ENCODE data around the gene TCHHL1. TPM values are rescaled to one million over a fixed set of nuclear protein-coding genes. Genes with fewer than 3 reads are reported as not detected.

The TCHHL1 gene
- not detected for polyA plus RNA-seq (2013)

DNA sequence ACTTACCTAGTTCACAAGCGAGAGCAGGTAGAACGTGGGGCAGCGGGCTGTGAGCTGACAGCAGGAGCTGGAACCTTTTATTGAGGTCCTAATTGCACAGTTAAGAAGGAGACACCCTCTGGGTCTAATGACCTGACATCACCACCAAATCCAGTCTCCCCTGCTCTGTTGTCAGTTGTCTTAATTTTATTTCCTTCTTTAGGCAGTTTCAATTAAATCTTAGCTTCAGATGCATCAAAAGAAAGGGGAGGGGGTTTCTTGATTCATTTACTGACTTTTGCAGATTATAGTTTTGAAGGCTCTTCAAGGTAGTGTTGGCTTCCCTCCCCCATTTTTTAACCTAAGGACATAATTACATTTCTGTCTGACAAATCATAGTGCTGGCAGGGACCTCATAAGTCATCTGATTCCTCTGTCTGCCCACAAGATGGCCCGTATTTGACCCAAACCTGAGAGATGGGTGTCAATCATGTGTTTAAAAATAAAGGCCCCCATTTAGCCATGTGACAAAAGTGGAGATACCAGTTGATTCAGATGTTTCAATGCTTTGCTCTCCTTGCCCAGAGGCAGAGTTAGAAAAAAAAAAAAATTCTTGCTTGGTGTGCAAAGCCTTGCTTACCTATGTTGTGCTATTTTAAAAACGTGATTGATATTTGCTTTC is at the start of gene TCHHL1:
Gene TCHHL1 (minus strand): TSS at position 51 of the 661 bp plus-strand sequence. CDS start 921 bp downstream, outside the sequence.
- no peak within 1 kb of the TSS for H3K4me3 ChIP-seq (ENCODE audit: control insufficient read depth in 1 of 7, extremely low read depth in 1 of 7, insufficient read depth in 4 of 7, low read depth in 2 of 7, low read length in 6 of 7)
- peaks cover 0 to 7% (median 4%) of the 10 kb centered on the region in 5 experiments for H3K9me3 ChIP-seq (ENCODE audit: control extremely low read depth in 1 of 5, control insufficient read depth in 4 of 5, insufficient read depth in 2 of 5, low read depth in 1 of 5, low read length in 4 of 5)
- H3K27me3 ChIP-seq (replicated peaks in 2 of 5; ENCODE audit: control insufficient read depth in 4 of 5, insufficient read depth in 5 of 5, low read length in 4 of 5), result peaks cover 0 to 16% (median 5%) of the 10 kb centered on the region in 5 experiments
- ChIA-PET CTCF (interaction anchor here (1.2 kb wide), 1 partner anchor 22 kb away, joined by 3 read pairs; no protein-coding TSS in a partner anchor), POLR2A (no interaction called here)
- H3K36me3 ChIP-seq (ENCODE audit: control insufficient read depth in 4 of 4, insufficient read depth in 4 of 4, low read length in 3 of 4), result no peaks in the 10 kb centered on the region
- no peak for DNase-seq
- 100% methylated on average over 1 of the region's 5 CpGs for whole genome bisulfite sequencing (ENCODE audit: insufficient coverage)
- no peak within 1 kb of the TSS for H3K27ac ChIP-seq (ENCODE audit: insufficient read depth in 1 of 2, low read depth in 1 of 2, low read length in 2 of 2, poor library complexity in 1 of 2, severe bottlenecking in 2 of 2)
- H3K4me1 ChIP-seq (ENCODE audit: control extremely low read depth in 1 of 4, control insufficient read depth in 4 of 4, insufficient read depth in 4 of 4, low read length in 3 of 4), result peaks cover 0 to 5% (median 0%) of the 10 kb centered on the region in 4 experiments

DNA sequence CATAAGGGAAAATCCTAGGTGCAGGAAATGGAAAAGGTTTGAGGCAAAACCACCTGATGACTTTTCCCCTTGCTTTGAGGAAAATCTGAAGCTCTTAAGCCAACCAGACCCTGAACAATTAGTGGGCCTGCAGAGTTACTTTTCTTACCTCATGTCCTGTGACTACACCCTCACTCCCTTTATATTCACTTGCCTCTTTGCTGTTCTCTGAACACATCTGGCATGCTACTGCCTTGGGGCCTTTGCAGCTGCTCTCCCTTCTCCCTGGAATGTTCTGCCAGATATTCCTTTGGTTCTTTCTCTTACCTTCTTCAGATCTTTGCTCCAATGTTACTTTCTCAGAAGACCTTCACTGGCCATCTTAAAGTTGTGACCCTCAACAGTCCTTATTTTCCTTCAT is 48.4 kb upstream of the TCHHL1 start:
- ChIA-PET CTCF (interaction anchor here (1.1 to 6.6 kb wide), 3 partner anchors 39 to 84 kb away, joined by 3 to 83 read pairs (median 5); no protein-coding TSS in a partner anchor), POLR2A (no interaction called here)
- H3K27me3 ChIP-seq (replicated peaks in 2 of 5; ENCODE audit: control insufficient read depth in 4 of 5, insufficient read depth in 5 of 5, low read length in 4 of 5), result peaks cover 5 to 22% (median 13%) of the 10 kb centered on the region in 5 experiments
- DNase-seq, result no peak
- peaks cover 3 to 16% (median 7%) of the 10 kb centered on the region in 5 experiments for H3K9me3 ChIP-seq (ENCODE audit: control extremely low read depth in 1 of 5, control insufficient read depth in 4 of 5, insufficient read depth in 2 of 5, low read depth in 1 of 5, low read length in 4 of 5)
- no peak overlapping the region for H3K27ac ChIP-seq (ENCODE audit: insufficient read depth in 1 of 2, low read depth in 1 of 2, low read length in 2 of 2, poor library complexity in 1 of 2, severe bottlenecking in 2 of 2)
- H3K4me1 ChIP-seq (ENCODE audit: control extremely low read depth in 1 of 4, control insufficient read depth in 4 of 4, insufficient read depth in 4 of 4, low read length in 3 of 4), result no peaks in the 10 kb centered on the region
- no peak overlapping the region for H3K4me3 ChIP-seq (ENCODE audit: control insufficient read depth in 1 of 7, extremely low read depth in 1 of 7, insufficient read depth in 4 of 7, low read depth in 2 of 7, low read length in 6 of 7)
- no peaks in the 10 kb centered on the region for H3K36me3 ChIP-seq (ENCODE audit: control insufficient read depth in 4 of 4, insufficient read depth in 4 of 4, low read length in 3 of 4)

DNA sequence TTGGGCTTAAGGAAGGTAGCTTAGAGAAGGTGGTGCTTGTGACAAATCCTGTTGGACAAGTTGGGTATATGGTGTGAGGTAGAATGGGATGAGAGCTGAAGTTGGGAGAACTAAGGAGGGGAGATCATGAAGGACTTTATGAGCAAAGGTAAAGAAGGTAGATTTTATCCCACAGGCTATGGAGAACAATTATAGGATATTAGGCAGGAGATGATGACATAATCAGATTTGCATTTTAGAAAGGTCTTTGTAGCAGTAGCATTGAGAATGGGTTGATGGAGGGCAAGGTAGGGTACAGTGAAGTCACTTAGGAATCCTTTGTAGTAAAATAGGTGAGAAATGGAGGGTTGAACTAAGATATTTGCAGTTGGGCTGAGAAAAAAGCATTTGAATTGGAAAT is 41.3 kb upstream of the TCHHL1 start:
- Histone ChIP-seq H3K4me3 (ENCODE audit: control insufficient read depth in 1 of 7, extremely low read depth in 1 of 7, insufficient read depth in 4 of 7, low read depth in 2 of 7, low read length in 6 of 7) (no peak overlapping the region), H3K36me3 (ENCODE audit: control insufficient read depth in 4 of 4, insufficient read depth in 4 of 4, low read length in 3 of 4) (no peaks in the 10 kb centered on the region), H3K4me1 (ENCODE audit: control extremely low read depth in 1 of 4, control insufficient read depth in 4 of 4, insufficient read depth in 4 of 4, low read length in 3 of 4) (no peaks in the 10 kb centered on the region), H3K27me3 (replicated peaks in 2 of 5; ENCODE audit: control insufficient read depth in 4 of 5, insufficient read depth in 5 of 5, low read length in 4 of 5) (peaks cover 2 to 24% (median 16%) of the 10 kb centered on the region in 5 experiments), H3K9me3 (ENCODE audit: control extremely low read depth in 1 of 5, control insufficient read depth in 4 of 5, insufficient read depth in 2 of 5, low read depth in 1 of 5, low read length in 4 of 5) (peaks cover 7 to 19% (median 10%) of the 10 kb centered on the region in 5 experiments), H3K27ac (ENCODE audit: insufficient read depth in 1 of 2, low read depth in 1 of 2, low read length in 2 of 2, poor library complexity in 1 of 2, severe bottlenecking in 2 of 2) (no peak overlapping the region)
- ChIA-PET POLR2A (no interaction called here), CTCF (interaction anchor here (1.0 to 1.5 kb wide), 3 partner anchors 9 to 36 kb away, joined by 3 read pairs; no protein-coding TSS in a partner anchor)
- DNase-seq, result no peak

DNA sequence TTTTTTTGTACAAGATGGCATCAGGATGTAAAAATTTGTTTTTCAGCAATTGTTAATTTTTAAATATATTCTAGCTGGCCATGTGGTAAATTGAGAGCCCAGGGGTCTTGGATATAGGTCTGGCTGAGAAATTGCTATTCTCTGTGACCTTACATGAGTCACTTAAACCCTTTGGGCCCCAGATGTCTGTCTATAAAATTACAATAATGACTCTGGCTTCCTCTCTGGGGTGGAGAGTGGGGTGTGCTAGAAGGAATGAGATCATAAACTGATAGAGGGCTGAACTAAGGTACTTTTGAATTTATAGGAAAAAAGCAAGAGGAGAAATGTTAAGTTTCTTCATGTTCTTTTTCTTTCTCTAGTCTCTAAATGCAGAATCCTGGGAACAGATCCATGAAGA is 38.8 kb upstream of the TCHHL1 start:
- Histone ChIP-seq H3K27me3 (replicated peaks in 2 of 5; ENCODE audit: control insufficient read depth in 4 of 5, insufficient read depth in 5 of 5, low read length in 4 of 5) (peaks cover 0 to 31% (median 13%) of the 10 kb centered on the region in 5 experiments), H3K4me1 (ENCODE audit: control extremely low read depth in 1 of 4, control insufficient read depth in 4 of 4, insufficient read depth in 4 of 4, low read length in 3 of 4) (no peaks in the 10 kb centered on the region), H3K36me3 (ENCODE audit: control insufficient read depth in 4 of 4, insufficient read depth in 4 of 4, low read length in 3 of 4) (no peaks in the 10 kb centered on the region), H3K4me3 (ENCODE audit: control insufficient read depth in 1 of 7, extremely low read depth in 1 of 7, insufficient read depth in 4 of 7, low read depth in 2 of 7, low read length in 6 of 7) (no peak overlapping the region), H3K27ac (ENCODE audit: insufficient read depth in 1 of 2, low read depth in 1 of 2, low read length in 2 of 2, poor library complexity in 1 of 2, severe bottlenecking in 2 of 2) (no peak overlapping the region), H3K9me3 (ENCODE audit: control extremely low read depth in 1 of 5, control insufficient read depth in 4 of 5, insufficient read depth in 2 of 5, low read depth in 1 of 5, low read length in 4 of 5) (peaks cover 3 to 8% (median 7%) of the 10 kb centered on the region in 5 experiments)
- no peak for DNase-seq
- CTCF ChIA-PET, result no interaction called here
- POLR2A ChIA-PET, result no interaction called here

DNA sequence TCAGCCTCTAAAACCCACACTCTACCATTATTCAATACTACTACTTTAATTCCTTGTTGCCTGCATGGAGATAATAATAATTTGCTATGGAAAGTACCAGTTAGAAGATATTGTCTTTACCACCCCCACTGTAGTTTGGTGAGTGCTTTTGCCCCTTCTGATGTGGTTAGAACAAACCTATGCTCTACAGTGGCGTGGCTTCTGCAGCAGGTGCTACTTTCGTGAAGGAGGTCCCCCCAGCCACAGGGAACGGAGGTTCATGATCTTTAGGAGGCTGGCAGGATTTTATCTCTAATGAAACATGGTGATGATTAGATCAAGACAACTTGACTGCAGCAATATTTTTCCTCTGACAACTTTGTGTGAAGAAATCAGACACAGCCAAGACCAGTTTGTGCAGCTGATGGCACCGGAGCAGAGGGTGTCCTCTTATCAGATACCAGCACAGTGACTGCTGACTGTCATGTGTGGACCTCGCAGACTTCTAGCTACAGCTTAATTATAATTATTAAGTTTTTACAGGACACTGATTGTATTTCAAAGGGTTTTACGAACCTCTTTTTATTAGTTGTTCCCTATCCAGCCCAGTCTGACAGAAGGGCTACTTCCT is 37.1 kb upstream of the TCHHL1 start:
- CTCF ChIA-PET, result interaction anchor here (1.4 kb wide), 1 partner anchor 16 kb away, joined by 4 read pairs; no protein-coding TSS in a partner anchor
- POLR2A ChIA-PET, result no interaction called here
- WGBS (ENCODE audit: insufficient coverage), result 83% methylated on average over 5 of the region's 6 CpGs
- Histone ChIP-seq H3K36me3 (ENCODE audit: control insufficient read depth in 4 of 4, insufficient read depth in 4 of 4, low read length in 3 of 4) (no peaks in the 10 kb centered on the region), H3K27me3 (replicated peaks in 2 of 5; ENCODE audit: control insufficient read depth in 4 of 5, insufficient read depth in 5 of 5, low read length in 4 of 5) (peaks cover 3 to 36% (median 10%) of the 10 kb centered on the region in 5 experiments), H3K4me3 (ENCODE audit: control insufficient read depth in 1 of 7, extremely low read depth in 1 of 7, insufficient read depth in 4 of 7, low read depth in 2 of 7, low read length in 6 of 7) (no peak overlapping the region), H3K27ac (ENCODE audit: insufficient read depth in 1 of 2, low read depth in 1 of 2, low read length in 2 of 2, poor library complexity in 1 of 2, severe bottlenecking in 2 of 2) (no peak overlapping the region), H3K9me3 (ENCODE audit: control extremely low read depth in 1 of 5, control insufficient read depth in 4 of 5, insufficient read depth in 2 of 5, low read depth in 1 of 5, low read length in 4 of 5) (no peaks in the 10 kb centered on the region), H3K4me1 (ENCODE audit: control extremely low read depth in 1 of 4, control insufficient read depth in 4 of 4, insufficient read depth in 4 of 4, low read length in 3 of 4) (no peaks in the 10 kb centered on the region)
- DNase-seq, result no peak

DNA sequence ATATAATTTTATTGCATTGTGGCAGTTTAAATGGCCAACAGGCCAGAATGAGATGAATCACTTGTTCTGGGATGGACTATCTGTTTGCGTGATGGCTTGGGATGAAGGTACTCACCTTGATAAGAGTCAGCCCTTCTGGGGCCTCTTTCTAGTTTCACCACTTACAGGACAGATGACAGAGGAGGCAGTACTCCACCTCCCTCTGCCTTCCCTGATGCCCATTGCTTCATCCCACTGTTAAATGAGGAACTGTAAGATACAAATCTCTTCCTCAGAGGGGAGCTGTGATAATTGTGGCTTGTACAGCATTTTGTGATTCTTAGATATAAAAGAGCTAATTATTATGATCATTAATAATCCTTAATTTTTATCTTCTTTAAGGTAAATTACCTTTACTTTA is 30.1 kb upstream of the TCHHL1 start:
- no CpG with 5 or more reads among the region's 1 CpG for WGBS (ENCODE audit: insufficient coverage)
- POLR2A ChIA-PET, result no interaction called here
- Histone ChIP-seq H3K27ac (ENCODE audit: insufficient read depth in 1 of 2, low read depth in 1 of 2, low read length in 2 of 2, poor library complexity in 1 of 2, severe bottlenecking in 2 of 2) (no peak overlapping the region), H3K9me3 (ENCODE audit: control extremely low read depth in 1 of 5, control insufficient read depth in 4 of 5, insufficient read depth in 2 of 5, low read depth in 1 of 5, low read length in 4 of 5) (no peaks in the 10 kb centered on the region), H3K4me3 (ENCODE audit: control insufficient read depth in 1 of 7, extremely low read depth in 1 of 7, insufficient read depth in 4 of 7, low read depth in 2 of 7, low read length in 6 of 7) (no peak overlapping the region), H3K36me3 (ENCODE audit: control insufficient read depth in 4 of 4, insufficient read depth in 4 of 4, low read length in 3 of 4) (no peaks in the 10 kb centered on the region), H3K27me3 (replicated peaks in 2 of 5; ENCODE audit: control insufficient read depth in 4 of 5, insufficient read depth in 5 of 5, low read length in 4 of 5) (peaks cover 15 to 64% (median 25%) of the 10 kb centered on the region in 5 experiments), H3K4me1 (ENCODE audit: control extremely low read depth in 1 of 4, control insufficient read depth in 4 of 4, insufficient read depth in 4 of 4, low read length in 3 of 4) (no peaks in the 10 kb centered on the region)
- CTCF ChIA-PET, result interaction anchor here (1.5 kb wide), 1 partner anchor 11 kb away, joined by 3 read pairs; no protein-coding TSS in a partner anchor
- no peak for DNase-seq

DNA sequence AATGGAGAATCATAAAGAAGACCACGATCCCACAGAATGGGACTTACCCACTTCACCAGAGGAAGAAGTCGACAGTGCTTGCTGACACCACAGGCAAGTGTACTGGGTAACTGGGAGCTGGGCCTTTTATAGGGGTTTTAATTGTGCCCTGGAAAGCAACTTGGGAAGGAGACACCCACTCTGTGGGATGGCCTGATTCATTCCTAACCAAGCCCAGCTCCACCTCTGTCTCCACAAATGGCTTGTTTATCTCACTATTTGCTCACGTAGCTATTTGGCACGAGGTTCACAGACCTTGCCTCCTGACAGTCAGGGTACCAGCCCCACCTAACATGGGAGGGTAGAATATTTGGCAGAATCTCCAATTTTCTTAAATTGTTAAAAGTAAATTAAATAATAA is 26.5 kb upstream of the TCHHL1 start, which contains the start of gene TCHH:
Gene TCHH (minus strand): TSS at position 101 of the 400 bp plus-strand sequence. CDS start 1,364 bp downstream, outside the sequence.
- 100% methylated on average over 1 of the region's 4 CpGs for WGBS (ENCODE audit: insufficient coverage)
- POLR2A ChIA-PET, result no interaction called here
- Histone ChIP-seq H3K27ac (ENCODE audit: insufficient read depth in 1 of 2, low read depth in 1 of 2, low read length in 2 of 2, poor library complexity in 1 of 2, severe bottlenecking in 2 of 2) (no peak within 1 kb of the TSS), H3K36me3 (ENCODE audit: control insufficient read depth in 4 of 4, insufficient read depth in 4 of 4, low read length in 3 of 4) (no peaks in the 10 kb centered on the region), H3K4me1 (ENCODE audit: control extremely low read depth in 1 of 4, control insufficient read depth in 4 of 4, insufficient read depth in 4 of 4, low read length in 3 of 4) (peaks cover 3 to 27% (median 25%) of the 10 kb centered on the region in 4 experiments), H3K9me3 (ENCODE audit: control extremely low read depth in 1 of 5, control insufficient read depth in 4 of 5, insufficient read depth in 2 of 5, low read depth in 1 of 5, low read length in 4 of 5) (peaks cover 0 to 1% (median 0%) of the 10 kb centered on the region in 5 experiments), H3K4me3 (ENCODE audit: control insufficient read depth in 1 of 7, extremely low read depth in 1 of 7, insufficient read depth in 4 of 7, low read depth in 2 of 7, low read length in 6 of 7) (no peak within 1 kb of the TSS), H3K27me3 (replicated peaks in 2 of 5; ENCODE audit: control insufficient read depth in 4 of 5, insufficient read depth in 5 of 5, low read length in 4 of 5) (peaks cover 31 to 83% (median 43%) of the 10 kb centered on the region in 5 experiments)
- CTCF ChIA-PET, result interaction anchor here (1.2 kb wide), 1 partner anchor 62 kb away, joined by 3 read pairs; no protein-coding TSS in a partner anchor
- DNase-seq, result no peak
